Esophagus squamous epithelium (tissue), 4 donors: ENCODE measurements around the gene COL8A1.

ENCODE experiments used
- POLR2A ChIP-seq, 4 donors: fragments of 450-650 bp; IDR thresholded peaks; one replicate each; pipeline ENCODE4 v1.6.1; 2017; ENCODE audit warnings: antibody characterized with exemption in 4 of 4, mild to moderate bottlenecking in 4 of 4, moderate library complexity in 3 of 4
- TF ChIP-seq, protein P1 (sequence below), 6 experiments: fragments of 450-650 bp in 4 of 6; fragments of 200-600 bp in 2 of 6; sonication (generic) in 2 of 6; IDR thresholded peaks; one replicate each; pipeline ENCODE4 v1.5.1; 2016 to 2019; ENCODE audit warnings: antibody characterized with exemption in 6 of 6, mild to moderate bottlenecking in 4 of 6, moderate library complexity in 4 of 6

DNA sequence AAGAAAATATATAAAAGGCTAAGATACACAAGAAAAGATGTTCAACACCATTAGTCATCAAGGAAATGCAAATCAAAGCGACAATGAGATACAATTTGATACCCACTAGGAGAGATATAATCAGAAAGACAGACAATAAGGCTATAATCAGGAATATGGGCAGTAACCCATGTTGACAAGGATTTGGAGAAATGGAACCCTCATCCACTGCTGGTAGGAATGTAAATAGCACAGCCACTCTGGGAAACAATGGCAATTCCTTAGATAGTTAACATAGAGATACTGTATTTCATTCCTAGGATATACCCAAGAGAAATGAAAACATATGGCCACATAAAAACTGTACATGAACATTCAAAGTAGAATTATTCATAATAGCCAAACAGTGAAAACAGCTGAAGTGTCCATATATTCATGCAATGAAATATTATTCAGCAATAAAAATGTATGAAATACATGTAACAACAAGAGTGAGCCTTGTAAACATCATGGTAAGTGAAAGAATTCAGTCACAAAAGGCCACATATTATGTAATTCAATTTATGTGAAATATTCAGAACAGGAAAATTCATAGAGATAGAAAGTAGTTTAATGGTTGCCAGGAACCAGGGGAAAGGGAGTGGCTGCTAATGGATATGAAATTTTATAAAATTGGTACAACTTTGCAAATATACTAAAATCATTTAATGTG is 18.2 kb upstream of the COL8A1 start:
- TF ChIP-seq, protein P1, sequence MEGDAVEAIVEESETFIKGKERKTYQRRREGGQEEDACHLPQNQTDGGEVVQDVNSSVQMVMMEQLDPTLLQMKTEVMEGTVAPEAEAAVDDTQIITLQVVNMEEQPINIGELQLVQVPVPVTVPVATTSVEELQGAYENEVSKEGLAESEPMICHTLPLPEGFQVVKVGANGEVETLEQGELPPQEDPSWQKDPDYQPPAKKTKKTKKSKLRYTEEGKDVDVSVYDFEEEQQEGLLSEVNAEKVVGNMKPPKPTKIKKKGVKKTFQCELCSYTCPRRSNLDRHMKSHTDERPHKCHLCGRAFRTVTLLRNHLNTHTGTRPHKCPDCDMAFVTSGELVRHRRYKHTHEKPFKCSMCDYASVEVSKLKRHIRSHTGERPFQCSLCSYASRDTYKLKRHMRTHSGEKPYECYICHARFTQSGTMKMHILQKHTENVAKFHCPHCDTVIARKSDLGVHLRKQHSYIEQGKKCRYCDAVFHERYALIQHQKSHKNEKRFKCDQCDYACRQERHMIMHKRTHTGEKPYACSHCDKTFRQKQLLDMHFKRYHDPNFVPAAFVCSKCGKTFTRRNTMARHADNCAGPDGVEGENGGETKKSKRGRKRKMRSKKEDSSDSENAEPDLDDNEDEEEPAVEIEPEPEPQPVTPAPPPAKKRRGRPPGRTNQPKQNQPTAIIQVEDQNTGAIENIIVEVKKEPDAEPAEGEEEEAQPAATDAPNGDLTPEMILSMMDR (IDR thresholded peaks at IDR 0.05), result no peak
- TF ChIP-seq POLR2A (IDR thresholded peaks at IDR 0.05), result no peak
